Central memory CD8-positive, alpha-beta T cell (primary cell): ENCODE data around the gene LRMDA.
"Not testable (repeated sequence)": the region's sequence is repeated elsewhere in the genome, so short reads cannot be mapped to it uniquely, and the experiment has no call there.

ENCODE experiments used
- ATAC-seq: fragments of 150-1000 bp; cut with Tn5 transposase; replicated peaks from 2 replicates; pipeline ENCODE4 v1.10.0; 2022; ENCODE audit warnings: mild to moderate bottlenecking, moderate FRiP score, moderate number of reproducible peaks; ENCODE audit not compliant: poor library complexity, severe bottlenecking; ENCODE audit errors: extremely low read depth
- DNase-seq, 2 donors: peaks; one replicate each; pipeline ENCODE4 v3.0.0; 2021; ENCODE audit warnings: low spot score in 2 of 2
- H3K27ac Mint-ChIP-seq: one replicate; pipeline ENCODE4 v1.8.0; 2022; ENCODE audit warnings: low read depth, mild to moderate bottlenecking, moderate library complexity, mixed read lengths
- H3K27me3 Mint-ChIP-seq: one replicate; pipeline ENCODE4 v1.8.0; 2022; ENCODE audit warnings: mixed read lengths
- H3K36me3 Mint-ChIP-seq: one replicate; pipeline ENCODE4 v1.8.0; 2022; ENCODE audit warnings: mild to moderate bottlenecking, moderate library complexity, mixed read lengths; ENCODE audit not compliant: insufficient read depth
- H3K4me1 Mint-ChIP-seq: one replicate; pipeline ENCODE4 v1.8.0; 2022; ENCODE audit warnings: mixed read lengths
- H3K4me3 Mint-ChIP-seq: one replicate; pipeline ENCODE4 v1.8.0; 2022; ENCODE audit warnings: mild to moderate bottlenecking, moderate library complexity, mixed read lengths
- H3K9me3 Mint-ChIP-seq: one replicate; pipeline ENCODE4 v1.8.0; 2022; ENCODE audit warnings: mixed read lengths

LRMDA gene

GRCh38 chr10:75592791-75593643, 161.6 kb downstream of the LRMDA start:
- ATAC-seq = no peak
- no peaks in the 10 kb centered on the region for H3K36me3 Mint-ChIP-seq

GRCh38 chr10:75593692-75594556, 162.5 kb downstream of the LRMDA start:
- no peak overlapping the region for H3K4me3 Mint-ChIP-seq
- ATAC-seq (no peak), DNase-seq (no peak)
- H3K27me3 Mint-ChIP-seq = peaks cover 20% of the 10 kb centered on the region
- H3K9me3 Mint-ChIP-seq = no peaks in the 10 kb centered on the region
- H3K27ac Mint-ChIP-seq = no peak overlapping the region
- H3K36me3 Mint-ChIP-seq = no peaks in the 10 kb centered on the region
- no peaks in the 10 kb centered on the region for H3K4me1 Mint-ChIP-seq

More at GRCh38 chr10:75592791-75593643, 161.6 kb downstream of the LRMDA start:
- Mint-ChIP-seq H3K4me3 (no peak overlapping the region), H3K27ac (no peak overlapping the region), H3K4me1 (no peaks in the 10 kb centered on the region), H3K9me3 (no peaks in the 10 kb centered on the region), H3K27me3 (peaks cover 20% of the 10 kb centered on the region)
- DNase-seq = no peak

DNA sequence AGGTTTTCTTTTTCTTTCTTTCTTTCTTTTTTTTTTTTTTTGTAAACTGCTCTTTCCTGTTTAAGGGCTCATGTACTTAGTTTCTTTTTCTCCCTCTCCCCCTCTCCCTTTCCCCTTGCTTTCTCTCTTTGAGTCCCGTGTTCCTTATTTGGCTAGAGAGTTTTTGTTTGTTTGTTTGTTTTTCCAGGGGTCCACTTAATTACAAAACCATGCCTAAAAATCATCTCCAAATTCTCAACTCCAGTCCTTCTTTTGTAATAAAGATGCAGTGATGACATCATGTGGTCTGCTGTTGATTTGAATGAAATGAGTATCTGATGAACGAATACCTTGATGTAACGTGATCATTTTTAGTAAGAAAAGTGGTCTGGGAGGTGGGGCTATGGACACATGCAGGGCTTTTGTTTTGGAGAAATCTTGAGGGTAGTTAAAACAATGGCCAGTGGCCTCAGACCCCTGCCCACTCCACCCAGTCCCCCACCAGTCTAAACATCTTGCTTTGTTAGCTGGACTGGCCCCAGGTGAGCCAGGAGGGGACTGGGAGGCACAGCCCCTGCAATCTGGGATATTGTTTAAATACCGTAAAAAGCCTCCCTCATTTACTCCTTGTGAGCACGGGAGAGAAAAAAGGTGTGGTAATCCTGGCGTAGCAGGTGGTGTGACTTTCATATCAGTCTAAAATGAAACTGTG, 165.7 kb downstream of the LRMDA start:
- Mint-ChIP-seq H3K9me3 (no peaks in the 10 kb centered on the region), H3K36me3 (no peaks in the 10 kb centered on the region), H3K27ac (no peak overlapping the region), H3K27me3 (peaks cover 35% of the 10 kb centered on the region), H3K4me3 (no peak overlapping the region), H3K4me1 (no peaks in the 10 kb centered on the region)
- no peak for ATAC-seq
- DNase-seq = no peak

DNA sequence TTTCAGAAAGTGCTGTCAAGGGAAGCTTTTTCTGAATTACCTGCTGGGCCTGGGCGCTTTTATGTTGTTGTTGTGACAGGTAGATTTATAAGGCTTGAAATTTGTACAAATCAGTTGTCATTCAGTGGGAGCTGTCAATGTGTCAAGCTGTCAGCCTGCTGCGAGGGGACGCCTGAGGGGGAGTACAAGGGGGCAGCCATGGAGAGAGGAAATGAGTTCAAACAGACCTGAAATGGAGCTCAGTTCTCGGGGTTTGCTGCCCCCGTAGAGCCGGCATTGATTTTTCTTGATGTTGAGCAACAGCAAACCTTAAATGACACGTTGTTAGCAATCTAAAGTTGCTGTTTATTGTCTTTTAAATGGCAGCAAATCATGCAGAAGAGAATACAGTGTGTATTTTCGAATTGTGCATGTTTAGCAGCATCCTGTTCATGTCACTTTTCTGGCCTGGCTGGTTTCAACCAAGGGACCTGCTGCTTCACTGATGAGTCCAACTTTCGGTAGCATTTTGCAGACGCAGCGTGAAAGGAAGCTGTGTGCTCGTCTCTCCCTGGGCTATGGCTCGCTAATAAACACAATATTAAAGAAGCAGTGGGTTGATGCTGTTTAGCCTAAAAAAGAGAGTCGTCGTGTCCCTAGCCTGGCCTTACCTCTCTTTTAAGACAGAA, 166.5 kb downstream of the LRMDA start:
- Mint-ChIP-seq H3K9me3 (no peaks in the 10 kb centered on the region), H3K4me1 (no peaks in the 10 kb centered on the region), H3K27ac (no peak overlapping the region), H3K27me3 (peaks cover 35% of the 10 kb centered on the region), H3K36me3 (no peaks in the 10 kb centered on the region), H3K4me3 (no peak overlapping the region)
- no peak for DNase-seq
- ATAC-seq = no peak

DNA sequence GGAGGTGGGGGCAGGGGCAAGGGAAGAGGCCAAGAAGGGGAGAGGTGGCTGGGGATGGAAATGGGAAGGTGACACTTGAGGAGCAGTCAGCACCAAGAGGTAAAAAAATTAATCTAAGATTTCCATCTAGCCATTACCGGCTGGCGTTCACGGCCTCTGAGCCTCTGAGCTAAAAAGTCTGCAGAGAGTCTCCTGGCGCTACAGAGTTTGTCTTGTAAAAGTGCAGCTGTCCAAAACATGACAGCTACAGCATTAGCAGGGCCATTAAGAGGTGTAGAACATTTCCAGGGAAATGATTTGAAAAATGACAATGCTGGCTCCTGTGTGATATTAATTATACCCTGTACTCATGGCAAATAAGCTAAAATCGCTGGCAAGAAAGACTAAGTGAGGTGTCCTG, 167.6 kb downstream of the LRMDA start:
- Mint-ChIP-seq H3K36me3 (no peaks in the 10 kb centered on the region), H3K4me1 (no peaks in the 10 kb centered on the region)
- no peak for DNase-seq

GRCh38 chr10:75599875-75600648, 168.6 kb downstream of the LRMDA start:
- H3K4me3 Mint-ChIP-seq = no peak overlapping the region
- no peak overlapping the region for H3K27ac Mint-ChIP-seq

More for the DNA sequence above, 167.6 kb downstream of the LRMDA start:
- no peaks in the 10 kb centered on the region for H3K9me3 Mint-ChIP-seq
- peaks cover 32% of the 10 kb centered on the region for H3K27me3 Mint-ChIP-seq
- no peak overlapping the region for H3K27ac Mint-ChIP-seq
- no peak overlapping the region for H3K4me3 Mint-ChIP-seq
- ATAC-seq = no peak

GRCh38 chr10:75600833-75601232, 169.4 kb downstream of the LRMDA start:
- H3K27ac Mint-ChIP-seq = no peak overlapping the region
- H3K4me3 Mint-ChIP-seq = no peak overlapping the region
- no peaks in the 10 kb centered on the region for H3K4me1 Mint-ChIP-seq
- ATAC-seq = no peak
- H3K9me3 Mint-ChIP-seq = no peaks in the 10 kb centered on the region
- peaks cover 32% of the 10 kb centered on the region for H3K27me3 Mint-ChIP-seq
- H3K36me3 Mint-ChIP-seq = no peaks in the 10 kb centered on the region
- DNase-seq = no peak

More at GRCh38 chr10:75599875-75600648, 168.6 kb downstream of the LRMDA start:
- no peaks in the 10 kb centered on the region for H3K36me3 Mint-ChIP-seq
- DNase-seq = no peak
- peaks cover 32% of the 10 kb centered on the region for H3K27me3 Mint-ChIP-seq
- no peak for ATAC-seq
- no peaks in the 10 kb centered on the region for H3K4me1 Mint-ChIP-seq
- H3K9me3 Mint-ChIP-seq = no peaks in the 10 kb centered on the region

DNA sequence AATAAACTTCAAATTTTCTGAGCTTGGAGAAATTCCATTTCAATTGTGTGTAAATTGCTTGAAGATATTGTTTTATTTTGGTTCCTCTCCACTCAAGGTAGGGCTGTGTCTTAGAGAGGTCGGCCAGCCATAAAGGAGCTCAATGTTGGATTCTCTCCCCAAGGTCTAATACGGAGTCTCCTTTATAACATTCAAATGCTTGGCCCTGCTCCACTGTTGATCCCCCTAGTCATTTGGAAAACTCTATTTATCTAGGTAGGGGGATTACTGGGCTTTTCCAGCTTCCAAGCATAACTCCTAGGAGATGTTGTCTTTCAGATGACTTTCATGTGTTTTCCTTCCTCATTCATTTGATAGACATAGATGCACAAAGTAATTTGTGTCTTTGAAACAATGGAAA, 170.9 kb downstream of the LRMDA start:
- Mint-ChIP-seq H3K36me3 (no peaks in the 10 kb centered on the region), H3K27me3 (peaks cover 32% of the 10 kb centered on the region), H3K27ac (no peak overlapping the region), H3K4me3 (no peak overlapping the region), H3K9me3 (no peaks in the 10 kb centered on the region), H3K4me1 (no peaks in the 10 kb centered on the region)
- ATAC-seq (no peak), DNase-seq (no peak)

- H3K36me3 Mint-ChIP-seq = no peaks in the 10 kb centered on the region
- DNase-seq (no peak), ATAC-seq (no peak)
- H3K27me3 Mint-ChIP-seq = peaks cover 29% of the 10 kb centered on the region
- H3K27ac Mint-ChIP-seq = no peak overlapping the region
- no peak overlapping the region for H3K4me3 Mint-ChIP-seq
- no peaks in the 10 kb centered on the region for H3K4me1 Mint-ChIP-seq
- no peaks in the 10 kb centered on the region for H3K9me3 Mint-ChIP-seq
Observed at GRCh38 chr10:75605096-75605495, 173.7 kb downstream of the LRMDA start.

- H3K4me1 Mint-ChIP-seq, H3K4me3 Mint-ChIP-seq, DNase-seq, H3K36me3 Mint-ChIP-seq, H3K27ac Mint-ChIP-seq, ATAC-seq, H3K9me3 Mint-ChIP-seq: not testable (repeated sequence)
- peaks cover 22% of the 10 kb centered on the region for H3K27me3 Mint-ChIP-seq
Observed at GRCh38 chr10:75605795-75606194, 174.4 kb downstream of the LRMDA start.

DNA sequence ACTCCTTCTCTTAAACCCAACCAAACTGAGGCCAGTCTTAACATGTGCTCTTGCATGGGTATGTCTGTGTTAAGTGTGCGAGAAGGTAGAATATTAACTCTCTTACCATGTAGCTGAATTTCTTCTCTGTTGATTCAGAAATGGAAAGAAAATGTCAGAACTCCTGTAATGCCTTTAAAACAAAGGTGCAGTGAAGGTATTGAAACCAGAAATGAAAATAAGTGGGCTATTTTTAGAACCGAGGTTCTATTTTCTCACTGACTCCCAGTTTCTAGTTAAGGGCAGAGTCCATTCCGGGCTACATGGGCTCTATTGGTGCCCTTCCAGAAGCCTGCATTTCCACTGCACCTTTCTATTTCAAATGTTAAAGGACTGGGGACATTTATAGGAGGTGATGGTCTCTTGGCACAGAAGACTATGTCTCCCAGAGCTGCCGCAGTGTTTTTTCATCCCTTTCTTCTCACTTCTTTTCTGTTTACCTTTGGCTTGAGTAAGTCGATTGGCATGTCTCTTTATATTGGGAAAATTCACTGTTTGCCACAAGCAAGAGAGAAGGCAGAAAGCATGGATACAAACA, 174.9 kb downstream of the LRMDA start:
- DNase-seq = no peak
- Mint-ChIP-seq H3K27ac (no peak overlapping the region), H3K4me3 (no peak overlapping the region), H3K4me1 (no peaks in the 10 kb centered on the region), H3K36me3 (no peaks in the 10 kb centered on the region), H3K27me3 (peaks cover 17% of the 10 kb centered on the region), H3K9me3 (no peaks in the 10 kb centered on the region)
- ATAC-seq = no peak
